ENCODE results near the gene ACAN.

GRCh38 chr15:88902221-88902835 is 99.1 kb downstream of the ACAN start:
- TF ChIP-seq EZH2 (IDR thresholded peaks at IDR 0.05) (no peak), POLR2AphosphoS5 (IDR thresholded peaks at IDR 0.05; ENCODE audit: borderline replicate concordance, low read depth, low read length) (no peak), FOXP2 (optimal IDR thresholded peaks at IDR 0.05; ENCODE audit: control extremely low read depth, extremely low read length, insufficient read depth) (no peak)

All from SK-N-MC (cell line).